Hematopoietic multipotent progenitor cell treated with erythropoietin and hydrocortisone succinate and interleukin-3 and kit ligand, for 8 days (in vitro differentiated cells): ENCODE data around the gene LCE1C.

Source experiments
- DNase-seq: peaks from one replicate; pipeline ENCODE4 v3.0.0-alpha.2; 2015

Gene LCE1C

GRCh38 chr1:152806576-152806975 lies at the start of gene LCE1C:
Gene LCE1C (minus strand): TSS chr1:152806651. CDS start chr1:152805478, 1,173 bp downstream.
- DNase-seq: no peak

GRCh38 chr1:152855661-152856060 lies 49.2 kb upstream of the LCE1C start:
- no peak for DNase-seq

GRCh38 chr1:152842556-152842955 lies 36.1 kb upstream of the LCE1C start, which contains the start of gene LCE6A:
Gene LCE6A (plus strand): TSS chr1:152842856. CDS start chr1:152843521, 665 bp downstream.
- no peak for DNase-seq

- no peak for DNase-seq
Observed at GRCh38 chr1:152836870-152837269, 30.4 kb upstream of the LCE1C start.

- DNase-seq: no peak
Observed at GRCh38 chr1:152827173-152827572, 20.7 kb upstream of the LCE1C start, which contains the start of gene LCE1A. Gene LCE1A (plus strand): TSS chr1:152827473. CDS start chr1:152827473, 0 bp downstream.

- DNase-seq: no peak
Observed at GRCh38 chr1:152824964-152825363, 18.5 kb upstream of the LCE1C start.

GRCh38 chr1:152823294-152823693 lies 16.8 kb upstream of the LCE1C start:
- DNase-seq: no peak

GRCh38 chr1:152817309-152817708 lies 10.9 kb upstream of the LCE1C start:
- DNase-seq: no peak

GRCh38 chr1:152811671-152812070 lies 5.2 kb upstream of the LCE1C start, which contains the start of gene LCE1B:
Gene LCE1B (plus strand): TSS chr1:152811971. CDS start chr1:152812447, 476 bp downstream.
- no peak for DNase-seq

- no peak for DNase-seq
Observed at GRCh38 chr1:152811050-152811449, 4.6 kb upstream of the LCE1C start.

GRCh38 chr1:152801333-152801732 lies 5.1 kb downstream of the LCE1C start:
- no peak for DNase-seq

GRCh38 chr1:152796421-152796820 lies 10.0 kb downstream of the LCE1C start, which contains the start of gene LCE1D:
Gene LCE1D (plus strand): TSS chr1:152796721. CDS start chr1:152797795, 1,074 bp downstream.
- no peak for DNase-seq

GRCh38 chr1:152795686-152796085 lies 10.8 kb downstream of the LCE1C start:
- no peak for DNase-seq

- DNase-seq: no peak
Observed at GRCh38 chr1:152786077-152786476, 20.4 kb downstream of the LCE1C start, which contains the start of gene LCE1E. Gene LCE1E (plus strand): TSS chr1:152786257. CDS start chr1:152787300, 1,043 bp downstream.

- no peak for DNase-seq
Observed at GRCh38 chr1:152783095-152783494, 23.4 kb downstream of the LCE1C start.

GRCh38 chr1:152777510-152778137 lies 28.8 kb downstream of the LCE1C start:
- peak; percentile 33 for DNase-seq

- no peak for DNase-seq
Observed at GRCh38 chr1:152776361-152776760, 30.1 kb downstream of the LCE1C start.

- DNase-seq: no peak
Observed at GRCh38 chr1:152774875-152775274, 31.6 kb downstream of the LCE1C start, which contains the start of gene LCE1F. Gene LCE1F (plus strand): TSS chr1:152775140. CDS start chr1:152776372, 1,232 bp downstream.

- no peak for DNase-seq
Observed at GRCh38 chr1:152770411-152770810, 36.0 kb downstream of the LCE1C start.

- DNase-seq: no peak
Observed at GRCh38 chr1:152768847-152769533, 37.5 kb downstream of the LCE1C start.

GRCh38 chr1:152761609-152762213 lies 44.7 kb downstream of the LCE1C start:
- DNase-seq: no peak

GRCh38 chr1:152760551-152761190 lies 45.8 kb downstream of the LCE1C start:
- no peak for DNase-seq
